Smooth muscle cell (in vitro differentiated cells): ENCODE measurements around the gene ASB18. TPM values are rescaled to one million over a fixed set of nuclear protein-coding genes. Genes with fewer than 3 reads are reported as not detected.

ENCODE experiments used
- DNase-seq: peaks from one replicate; lab custom pipeline; 2025; ENCODE audit not compliant: unreplicated experiment; lab: John Stamatoyannopoulos, UW
- H2AFZ ChIP-seq: fragments of 200-600 bp; sonication (generic); 2 replicates; pipeline ENCODE4 v1.6.0; 2016; ENCODE audit warnings: antibody characterized with exemption, low read depth, mild to moderate bottlenecking
- H3F3A ChIP-seq: fragments of 200-600 bp; sonication (generic); 2 replicates; pipeline ENCODE4 v1.6.0; 2017; ENCODE audit warnings: antibody characterized with exemption, low read depth
- H3K27ac ChIP-seq: fragments of 200-600 bp; sonication (generic); 2 replicates; pipeline ENCODE4 v1.5.1; 2016; ENCODE audit warnings: low read depth, mild to moderate bottlenecking
- H3K27me3 ChIP-seq: fragments of 200-600 bp; sonication (generic); 2 replicates; pipeline ENCODE4 v1.6.1; 2016; ENCODE audit warnings: low read depth, mild to moderate bottlenecking
- H3K36me3 ChIP-seq: fragments of 200-600 bp; sonication (generic); 2 replicates; pipeline ENCODE4 v1.5.1; 2016; ENCODE audit warnings: low read depth
- H3K4me1 ChIP-seq: fragments of 200-600 bp; sonication (generic); 2 replicates; pipeline ENCODE4 v1.5.1; 2016; ENCODE audit warnings: low read depth
- H3K4me2 ChIP-seq: fragments of 200-600 bp; sonication (generic); 2 replicates; pipeline ENCODE4 v1.6.0; 2016; ENCODE audit warnings: mild to moderate bottlenecking
- H3K4me3 ChIP-seq: fragments of 200-600 bp; sonication (generic); 2 replicates; pipeline ENCODE4 v1.5.1; 2016; ENCODE audit warnings: mild to moderate bottlenecking
- H3K79me2 ChIP-seq: fragments of 200-600 bp; sonication (generic); 2 replicates; pipeline ENCODE4 v1.6.0; 2016; ENCODE audit warnings: low read depth, mild to moderate bottlenecking
- H3K9ac ChIP-seq: fragments of 200-600 bp; sonication (generic); 2 replicates; pipeline ENCODE4 v1.6.0; 2016; ENCODE audit warnings: low read depth
- H3K9me3 ChIP-seq: fragments of 200-600 bp; sonication (generic); replicated peaks from 2 replicates; pipeline ENCODE4 v1.5.1; 2016; ENCODE audit warnings: low read depth
- H4K20me1 ChIP-seq: fragments of 200-600 bp; sonication (generic); 2 replicates; pipeline ENCODE4 v1.6.0; 2016; ENCODE audit warnings: low read depth
- CTCF ChIP-seq: fragments of 200-600 bp; sonication (generic); IDR thresholded peaks from 2 replicates; pipeline ENCODE4 v1.5.1; 2017; ENCODE audit warnings: borderline replicate concordance, mild to moderate bottlenecking, antibody characterized with exemption; ENCODE audit not compliant: insufficient read depth, poor library complexity, severe bottlenecking
- WGBS: methylation state at CpG from one replicate; pipeline ENCODE4 v1.1.7; 2016; ENCODE audit warnings: low lambda C conversion rate; 5-methylcytosine and 5-hydroxymethylcytosine counted together
- polyA plus RNA-seq: library from polyadenylated mRNA; unstranded; fragments of >200 nt; fragmentation: Nextera tagmentation; extraction: Ambion mirVana; gene quantifications from 2 replicates; pipeline ENCODE4 v1.2.1, GENCODE V29; 2016
- total RNA-seq: library from RNA; depleted of rRNA; stranded (reverse); fragments of >200 nt; gene quantifications from 2 replicates; pipeline ENCODE4 v1.2.3, GENCODE V29; 2014

Gene ASB18
- total and polyA plus RNA-seq, 2 experiments from 2014 or later: 0.05 TPM; not detected in 1

GRCh38 chr2:236284208-236284607 is 20.0 kb upstream of the ASB18 start:
- Histone ChIP-seq H3K27ac (no peak overlapping the region), H2AFZ (no peak overlapping the region), H3K4me2 (no peak overlapping the region), H3K4me3 (no peak overlapping the region), H3K9ac (no peak overlapping the region), H3K9me3 (no peaks in the 10 kb centered on the region), H3F3A (no peaks in the 10 kb centered on the region), H3K4me1 (no peaks in the 10 kb centered on the region), H3K36me3 (no peaks in the 10 kb centered on the region), H3K27me3 (no peaks in the 10 kb centered on the region), H4K20me1 (no peaks in the 10 kb centered on the region), H3K79me2 (no peaks in the 10 kb centered on the region)
- no peak for TF ChIP-seq CTCF
- WGBS: 59% methylated on average over 1 of the region's 1 CpG
- DNase-seq: no peak

- no peak for TF ChIP-seq CTCF
- no peaks in the 10 kb centered on the region for H3K36me3 ChIP-seq
- H2AFZ ChIP-seq: no peak overlapping the region
- 83% methylated on average over 1 of the region's 1 CpG for WGBS
- no peaks in the 10 kb centered on the region for H3K4me1 ChIP-seq
- H3K9ac ChIP-seq: no peak overlapping the region
- H3K9me3 ChIP-seq: no peaks in the 10 kb centered on the region
- no peak overlapping the region for H3K4me3 ChIP-seq
- H3K4me2 ChIP-seq: no peak overlapping the region
- no peaks in the 10 kb centered on the region for H3K27me3 ChIP-seq
- no peaks in the 10 kb centered on the region for H3K79me2 ChIP-seq
- no peaks in the 10 kb centered on the region for H4K20me1 ChIP-seq
- no peak for DNase-seq
- H3K27ac ChIP-seq: no peak overlapping the region
- no peaks in the 10 kb centered on the region for H3F3A ChIP-seq
Measured at GRCh38 chr2:236282406-236282805, 18.2 kb upstream of the ASB18 start.

- no peak overlapping the region for H3K4me2 ChIP-seq
- no peak overlapping the region for H3K4me3 ChIP-seq
- no peaks in the 10 kb centered on the region for H3K4me1 ChIP-seq
- no peak overlapping the region for H3K9ac ChIP-seq
- WGBS: 86% methylated on average over 3 of the region's 3 CpGs
- no peaks in the 10 kb centered on the region for H3K27me3 ChIP-seq
- H3K9me3 ChIP-seq: no peaks in the 10 kb centered on the region
- no peaks in the 10 kb centered on the region for H4K20me1 ChIP-seq
- H3F3A ChIP-seq: no peaks in the 10 kb centered on the region
- H2AFZ ChIP-seq: no peak overlapping the region
- H3K79me2 ChIP-seq: no peaks in the 10 kb centered on the region
- no peak for DNase-seq
- H3K36me3 ChIP-seq: no peaks in the 10 kb centered on the region
- no peak overlapping the region for H3K27ac ChIP-seq
- TF ChIP-seq CTCF: no peak
Measured at GRCh38 chr2:236281423-236281822, 17.2 kb upstream of the ASB18 start.

GRCh38 chr2:236273126-236273525 is 8.9 kb upstream of the ASB18 start:
- no peak for DNase-seq
- Histone ChIP-seq H3K36me3 (no peaks in the 10 kb centered on the region), H4K20me1 (no peaks in the 10 kb centered on the region), H3K79me2 (no peaks in the 10 kb centered on the region), H3K4me1 (no peaks in the 10 kb centered on the region), H2AFZ (no peak overlapping the region), H3F3A (no peaks in the 10 kb centered on the region), H3K4me2 (no peak overlapping the region), H3K4me3 (no peak overlapping the region), H3K9ac (no peak overlapping the region), H3K27ac (no peak overlapping the region), H3K27me3 (no peaks in the 10 kb centered on the region), H3K9me3 (no peaks in the 10 kb centered on the region)
- no peak for TF ChIP-seq CTCF
- 87% methylated on average over 3 of the region's 3 CpGs for WGBS
